Neuronal stem cell (in vitro differentiated cells): ENCODE measurements around the gene SGSH.

Experiments
- DNase-seq: peaks from one replicate; pipeline ENCODE4 v3.0.0-alpha.2; 2013; ENCODE audit warnings: low spot score
- H2AFZ ChIP-seq: one replicate; pipeline ENCODE4 v1.6.1; 2013; ENCODE audit warnings: mild to moderate bottlenecking, low read length, inconsistent platforms
- H2AK5ac ChIP-seq: 2 replicates; pipeline ENCODE4 v1.6.1; 2013; ENCODE audit warnings: low read depth, mild to moderate bottlenecking, inconsistent platforms, low read length, moderate library complexity, mixed read lengths
- H2BK120ac ChIP-seq: 2 replicates; pipeline ENCODE4 v1.6.1; 2013; ENCODE audit warnings: low read depth, mild to moderate bottlenecking, inconsistent platforms, low read length, moderate library complexity, mixed read lengths
- H2BK12ac ChIP-seq: one replicate; pipeline ENCODE4 v1.6.1; 2013; ENCODE audit warnings: low read length, inconsistent platforms
- H2BK15ac ChIP-seq: 2 replicates; pipeline ENCODE4 v1.6.1; 2013; ENCODE audit warnings: mild to moderate bottlenecking, low read length, inconsistent platforms, mixed read lengths
- H2BK5ac ChIP-seq: one replicate; pipeline ENCODE4 v1.6.1; 2013; ENCODE audit warnings: inconsistent platforms, mild to moderate bottlenecking, low read length, moderate library complexity
- H3K14ac ChIP-seq: one replicate; pipeline ENCODE4 v1.6.1; 2013; ENCODE audit warnings: low read length, inconsistent platforms
- H3K18ac ChIP-seq: 2 replicates; pipeline ENCODE4 v1.6.1; 2013; ENCODE audit warnings: low read length, inconsistent platforms
- H3K23ac ChIP-seq: 2 replicates; pipeline ENCODE4 v1.6.1; 2013; ENCODE audit warnings: low read depth, mild to moderate bottlenecking, mixed read lengths, low read length, inconsistent platforms; ENCODE audit not compliant: poor library complexity
- H3K27ac ChIP-seq: replicated peaks from 3 replicates; pipeline ENCODE4 v1.5.1; 2013; ENCODE audit warnings: low read length, inconsistent platforms
- H3K27me3 ChIP-seq, 3 experiments: 2 replicates each; pipeline ENCODE4 v1.6.1; 2013; ENCODE audit warnings: low read length in 3 of 3, mild to moderate bottlenecking in 2 of 3, inconsistent platforms in 1 of 3, low read depth in 1 of 3, mixed read lengths in 1 of 3, moderate library complexity in 1 of 3; ENCODE audit not compliant: control insufficient read depth in 3 of 3, insufficient read depth in 3 of 3
- H3K36me3 ChIP-seq, 2 donors: replicated peaks in 1 of 2; 2 replicates each; pipeline ENCODE4 v1.6.1; 2013; ENCODE audit warnings: low read length in 2 of 2; ENCODE audit not compliant: control insufficient read depth in 2 of 2, insufficient read depth in 2 of 2
- H3K4ac ChIP-seq: 2 replicates; pipeline ENCODE4 v1.6.1; 2013; ENCODE audit warnings: inconsistent platforms, mild to moderate bottlenecking, low read length, moderate library complexity
- H3K4me1 ChIP-seq, 2 donors: 1 replicate in 1 of 2; 2 replicates in 1 of 2; pipeline ENCODE4 v1.6.1; 2013; ENCODE audit warnings: low read length in 2 of 2, low read depth in 1 of 2; ENCODE audit not compliant: control insufficient read depth in 2 of 2, insufficient read depth in 1 of 2
- H3K4me2 ChIP-seq: one replicate; pipeline ENCODE4 v1.6.1; 2013; ENCODE audit warnings: mild to moderate bottlenecking, low read length, inconsistent platforms; ENCODE audit not compliant: insufficient read depth, poor library complexity, severe bottlenecking
- H3K4me3 ChIP-seq, 2 donors: 2 replicates each; pipeline ENCODE4 v1.5.1; 2013; ENCODE audit warnings: low read length in 2 of 2, mild to moderate bottlenecking in 2 of 2, inconsistent platforms in 1 of 2, moderate library complexity in 1 of 2
- H3K79me1 ChIP-seq: one replicate; pipeline ENCODE4 v1.6.1; 2013; ENCODE audit warnings: low read depth, mild to moderate bottlenecking, inconsistent platforms, low read length, moderate library complexity
- H3K9ac ChIP-seq: one replicate; pipeline ENCODE4 v1.6.1; 2013; ENCODE audit warnings: mild to moderate bottlenecking, low read depth, low read length, inconsistent platforms; ENCODE audit not compliant: poor library complexity
- H3K9me3 ChIP-seq, 2 donors: replicated peaks in 1 of 2; 2 replicates each; pipeline versions ENCODE3 to v1.6.1; 2013; ENCODE audit warnings: low read length in 2 of 2, mild to moderate bottlenecking in 2 of 2, inconsistent platforms in 1 of 2, low read depth in 1 of 2, mixed read lengths in 1 of 2, moderate library complexity in 1 of 2; ENCODE audit not compliant: control insufficient read depth in 2 of 2, insufficient read depth in 1 of 2
- H4K8ac ChIP-seq: one replicate; pipeline ENCODE4 v1.6.1; 2013; ENCODE audit warnings: low read depth, mild to moderate bottlenecking, inconsistent platforms, low read length, moderate library complexity
- H4K91ac ChIP-seq: one replicate; pipeline ENCODE4 v1.6.1; 2013; ENCODE audit warnings: low read length, low read depth, mild to moderate bottlenecking, inconsistent platforms; ENCODE audit not compliant: poor library complexity
- whole genome bisulfite sequencing, 2 donors: extraction: QIAGEN DNeasy Blood & Tissue Kit; methylation state at CpG; one replicate each; pipeline ENCODE4 v1.1.7; 2013; ENCODE audit warnings: missing lambda C conversion rate in 2 of 2, mixed read lengths in 1 of 2; ENCODE audit not compliant: insufficient read length in 2 of 2, insufficient replicate concordance in 1 of 2; ENCODE audit errors: extremely low coverage in 2 of 2; 5-methylcytosine and 5-hydroxymethylcytosine counted together

SGSH gene

GRCh38 chr17:80180192-80180591 is 39.9 kb downstream of the SGSH start:
- no CpG with 5 or more reads among the region's 14 CpGs for WGBS, 2 donors
- Histone ChIP-seq H3K23ac (peak overlapping the region; percentile 69), H3K9me3 (no peaks in the 10 kb centered on the region), H3K4me2 (no peak overlapping the region), H4K91ac (no peak overlapping the region), H4K8ac (no peak overlapping the region), H3K9ac (peak overlapping the region; percentile 54), H3K27ac (no peak overlapping the region), H2AK5ac (peak overlapping the region; percentile 85), H2BK15ac (no peak overlapping the region), H2BK5ac (no peak overlapping the region), H3K14ac (no peak overlapping the region), H3K4ac (no peak overlapping the region), H2BK120ac (peak overlapping the region; percentile 64), H3K18ac (peak overlapping the region; percentile 53), H3K79me1 (no peaks in the 10 kb centered on the region), H3K4me3 (no peak overlapping the region), H3K27me3 (no peaks in the 10 kb centered on the region), H2BK12ac (no peak overlapping the region), H2AFZ (no peak overlapping the region), H3K4me1 (peaks cover 12 to 14% of the 10 kb centered on the region in 2 donors), H3K36me3 (no peaks in the 10 kb centered on the region)
- no peak for DNase-seq

- DNase-seq, result no peak
- Histone ChIP-seq H3K18ac (no peak overlapping the region), H3K36me3 (no peaks in the 10 kb centered on the region), H3K4me3 (no peak overlapping the region), H2BK120ac (no peak overlapping the region), H2AFZ (peak overlapping the region; percentile 7), H3K4ac (no peak overlapping the region), H3K9ac (no peak overlapping the region), H3K4me2 (no peak overlapping the region), H3K4me1 (peaks cover 2 to 4% of the 10 kb centered on the region in 2 donors), H2BK5ac (no peak overlapping the region), H2AK5ac (peak overlapping the region; percentile 78), H2BK15ac (no peak overlapping the region), H4K91ac (no peak overlapping the region), H4K8ac (no peak overlapping the region), H3K9me3 (no peaks in the 10 kb centered on the region), H3K27me3 (no peaks in the 10 kb centered on the region), H3K79me1 (no peaks in the 10 kb centered on the region), H2BK12ac (no peak overlapping the region), H3K14ac (no peak overlapping the region), H3K27ac (no peak overlapping the region), H3K23ac (no peak overlapping the region)
- no CpG with 5 or more reads among the region's 21 CpGs for WGBS, 2 donors
Measured at GRCh38 chr17:80177986-80178595, 42.0 kb downstream of the SGSH start.

GRCh38 chr17:80176757-80177156 is 43.4 kb downstream of the SGSH start:
- Histone ChIP-seq H3K27me3 (peaks cover 0 to 7% (median 0%) of the 10 kb centered on the region in 3 experiments), H3K4me2 (no peak overlapping the region), H3K18ac (no peak overlapping the region), H2BK15ac (peak overlapping the region; percentile 72), H2BK12ac (no peak overlapping the region), H4K8ac (no peak overlapping the region), H3K9me3 (no peaks in the 10 kb centered on the region), H2AK5ac (no peak overlapping the region), H4K91ac (no peak overlapping the region), H3K4me1 (peaks cover 2 to 4% of the 10 kb centered on the region in 2 donors), H2BK120ac (no peak overlapping the region), H2BK5ac (no peak overlapping the region), H3K9ac (no peak overlapping the region), H3K4me3 (no peak overlapping the region), H3K36me3 (no peaks in the 10 kb centered on the region), H3K23ac (no peak overlapping the region), H3K4ac (no peak overlapping the region), H3K27ac (no peak overlapping the region), H3K79me1 (no peaks in the 10 kb centered on the region), H2AFZ (no peak overlapping the region), H3K14ac (no peak overlapping the region)
- no peak for DNase-seq
- no CpG with 5 or more reads among the region's 11 CpGs for WGBS, 2 donors

- Histone ChIP-seq H3K14ac (no peak overlapping the region), H2BK5ac (no peak overlapping the region), H3K27ac (no peak overlapping the region), H3K18ac (no peak overlapping the region), H3K9ac (no peak overlapping the region), H3K79me1 (no peaks in the 10 kb centered on the region), H2BK15ac (no peak overlapping the region), H3K23ac (no peak overlapping the region), H3K9me3 (no peaks in the 10 kb centered on the region), H4K8ac (no peak overlapping the region), H2AK5ac (no peak overlapping the region), H4K91ac (no peak overlapping the region), H2BK12ac (no peak overlapping the region), H3K4me3 (no peak overlapping the region), H3K27me3 (peaks cover 0 to 8% (median 0%) of the 10 kb centered on the region in 3 experiments), H3K4ac (no peak overlapping the region), H2AFZ (no peak overlapping the region), H3K4me1 (peaks cover 2 to 7% of the 10 kb centered on the region in 2 donors), H2BK120ac (no peak overlapping the region), H3K36me3 (no peaks in the 10 kb centered on the region), H3K4me2 (no peak overlapping the region)
- no peak for DNase-seq
- no CpG with 5 or more reads among the region's 6 CpGs for WGBS, 2 donors
Measured at GRCh38 chr17:80173916-80174315, 46.2 kb downstream of the SGSH start.
